Posterior vena cava (tissue), 2 donors: ENCODE data around the gene MAST4. TPM values are rescaled to one million over a fixed set of nuclear protein-coding genes. Genes with fewer than 3 reads are reported as not detected.

Source experiments
- DNase-seq: peaks from one replicate; pipeline ENCODE4 v3.0.0-alpha.2; 2020; ENCODE audit warnings: low spot score
- intact Hi-C, 2 donors: fragments of 100-400 bp; cut with DNase I; formaldehyde crosslinking; loops; one replicate each; pipeline versions ENCODE4 v1.14.1 to v1.14.2; 2022 to 2023
- total RNA-seq, 2 donors: library from RNA; stranded (reverse); fragmentation: NEBNext Ultra II Directional; extraction: Animal tissue kit (Norgen Biotek cat#: 25700); gene quantifications; one replicate each; pipeline ENCODE4 v1.2.1, GENCODE V29; 2021
- donor health status: DM: yes; HTN: yes; CAD: no.
- donor health status: DM: yes; HTN: yes; CAD: no.

MAST4 gene
- total RNA-seq, 2 donors from 2014 or later = 36.4 to 45.6 TPM

GRCh38 chr5:66874004-66874403 is 277.8 kb downstream of the MAST4 start:
- intact Hi-C loops = no loop called here

GRCh38 chr5:66875315-66875714 is 279.1 kb downstream of the MAST4 start:
- intact Hi-C loops = no loop called here
- no peak for DNase-seq

More at GRCh38 chr5:66874004-66874403, 277.8 kb downstream of the MAST4 start:
- no peak for DNase-seq

GRCh38 chr5:66876266-66876807 is 280.1 kb downstream of the MAST4 start:
- no peak for DNase-seq
- intact Hi-C loops = no loop called here

- intact Hi-C loops = no loop called here
- DNase-seq = no peak
Observed at GRCh38 chr5:66877843-66878242, 281.6 kb downstream of the MAST4 start.

- no peak for DNase-seq
- intact Hi-C loops = no loop called here
Observed at GRCh38 chr5:66880401-66880800, 284.2 kb downstream of the MAST4 start.

GRCh38 chr5:66881480-66882161 is 285.4 kb downstream of the MAST4 start:
- DNase-seq = no peak
- intact Hi-C loops = no loop called here

GRCh38 chr5:66882606-66883227 is 286.5 kb downstream of the MAST4 start:
- DNase-seq = no peak
- intact Hi-C loops = no loop called here

GRCh38 chr5:66884564-66885243 is 288.5 kb downstream of the MAST4 start:
- intact Hi-C loops = no loop called here

GRCh38 chr5:66886941-66887340 is 290.7 kb downstream of the MAST4 start:
- intact Hi-C loops = no loop called here
- no peak for DNase-seq

More at GRCh38 chr5:66884564-66885243, 288.5 kb downstream of the MAST4 start:
- no peak for DNase-seq

- intact Hi-C loops = no loop called here
Observed at GRCh38 chr5:66888613-66889012, 292.4 kb downstream of the MAST4 start.

GRCh38 chr5:66889056-66889455 is 292.9 kb downstream of the MAST4 start:
- intact Hi-C loops = no loop called here
- DNase-seq = no peak

More at GRCh38 chr5:66888613-66889012, 292.4 kb downstream of the MAST4 start:
- DNase-seq = no peak

GRCh38 chr5:66889524-66889923 is 293.3 kb downstream of the MAST4 start:
- no peak for DNase-seq
- intact Hi-C loops = no loop called here

GRCh38 chr5:66891184-66891925 is 295.2 kb downstream of the MAST4 start:
- no peak for DNase-seq
- intact Hi-C loops = no loop called here

GRCh38 chr5:66892716-66893115 is 296.5 kb downstream of the MAST4 start:
- intact Hi-C loops = no loop called here
- no peak for DNase-seq

- DNase-seq = no peak
- intact Hi-C loops = no loop called here
Observed at GRCh38 chr5:66894480-66895240, 298.5 kb downstream of the MAST4 start.

GRCh38 chr5:66896171-66896570 is 300.0 kb downstream of the MAST4 start:
- intact Hi-C loops = no loop called here
- no peak for DNase-seq

- no peak for DNase-seq
- intact Hi-C loops = no loop called here
Observed at GRCh38 chr5:66897356-66897755, 301.2 kb downstream of the MAST4 start.

GRCh38 chr5:66898241-66898995 is 302.2 kb downstream of the MAST4 start:
- intact Hi-C loops = no loop called here
- DNase-seq = no peak
